Measurements from ENCODE around the gene CDON.

GRCh38 chr11:125918140-125918840 is 144.4 kb downstream of the CDON start:
- TF ChIP-seq EZH2 (IDR thresholded peaks at IDR 0.05; ENCODE audit: borderline replicate concordance, low read depth, low read length, severe bottlenecking), result no peak
- no peak for TF ChIP-seq POLR2AphosphoS5 (IDR thresholded peaks at IDR 0.05; ENCODE audit: insufficient read depth, low read depth, low read length)
